Activated T-helper 1 cell treated with Interleukin-2 at 50 U/mL for 16 hours (primary cell): ENCODE data around the gene TFF1.

Experiments
- DNase-seq: peaks from one replicate; pipeline ENCODE4 v3.0.0-alpha.2; 2020; ENCODE audit warnings: low read depth

The TFF1 gene

DNA sequence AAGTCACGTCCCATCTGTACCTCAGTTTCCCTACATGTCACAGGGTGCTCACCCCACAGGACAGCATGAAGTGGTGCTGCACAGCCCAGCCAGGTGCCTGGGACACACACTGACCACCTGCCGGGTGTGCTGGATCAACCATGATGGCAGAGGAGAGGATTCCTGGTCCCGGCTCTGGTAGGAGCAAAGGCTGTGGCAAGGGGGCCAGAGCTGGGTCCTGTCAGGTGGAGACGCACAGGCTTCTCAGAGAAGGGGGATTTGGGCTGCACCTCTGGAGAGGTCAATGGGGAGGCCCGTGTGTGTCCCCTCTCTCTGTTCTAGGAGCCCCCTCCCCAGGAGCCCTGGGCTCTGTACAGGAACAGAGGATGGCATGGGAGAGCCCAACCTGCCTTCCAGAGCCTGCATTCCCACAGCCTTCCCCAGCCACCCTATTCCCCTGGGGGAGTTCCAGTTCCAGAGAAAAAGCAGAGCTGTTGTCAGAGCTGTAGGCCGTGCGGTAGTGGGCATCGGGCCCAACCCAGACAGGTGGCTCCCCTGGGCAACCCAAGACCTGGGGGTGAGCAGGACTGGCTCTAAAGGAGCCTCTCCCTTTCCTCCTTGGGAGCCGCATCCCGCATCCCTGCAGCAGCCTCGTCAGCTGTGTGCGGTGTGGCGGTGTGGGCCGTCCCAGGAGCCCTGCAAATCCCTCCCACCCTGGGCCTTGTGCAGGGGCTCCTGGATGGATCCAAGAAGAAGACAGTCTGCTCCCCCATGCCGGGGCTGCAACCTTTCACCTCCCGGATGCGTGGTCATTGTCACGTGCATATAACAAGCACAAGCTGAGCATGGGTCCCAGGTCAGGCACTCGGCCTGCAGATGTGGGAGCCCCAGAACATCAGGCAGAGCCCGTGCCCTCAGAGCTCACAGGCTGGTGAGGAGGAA is 48.2 kb downstream of the TFF1 start:
- DNase-seq = no peak

DNA sequence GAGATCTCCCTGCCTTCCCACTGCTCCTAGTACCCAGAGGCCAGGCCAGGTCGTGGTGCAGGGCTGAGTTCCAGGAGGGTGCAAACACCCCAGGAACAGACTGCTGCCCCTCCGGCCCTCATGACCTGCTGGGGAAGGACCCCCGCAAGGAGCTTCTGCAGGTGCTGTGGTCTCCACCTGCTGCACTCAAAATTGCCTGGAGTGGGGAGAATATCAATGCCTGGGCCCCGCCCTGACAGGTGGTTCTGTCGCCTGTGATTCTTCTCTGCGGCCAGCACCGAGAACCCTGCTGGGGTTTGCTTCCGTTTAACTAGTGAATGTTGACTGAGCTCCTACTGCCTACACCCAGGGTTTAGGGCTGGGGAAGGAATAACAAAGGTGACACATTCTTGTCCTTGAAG is 49.0 kb downstream of the TFF1 start:
- DNase-seq = no peak

DNA sequence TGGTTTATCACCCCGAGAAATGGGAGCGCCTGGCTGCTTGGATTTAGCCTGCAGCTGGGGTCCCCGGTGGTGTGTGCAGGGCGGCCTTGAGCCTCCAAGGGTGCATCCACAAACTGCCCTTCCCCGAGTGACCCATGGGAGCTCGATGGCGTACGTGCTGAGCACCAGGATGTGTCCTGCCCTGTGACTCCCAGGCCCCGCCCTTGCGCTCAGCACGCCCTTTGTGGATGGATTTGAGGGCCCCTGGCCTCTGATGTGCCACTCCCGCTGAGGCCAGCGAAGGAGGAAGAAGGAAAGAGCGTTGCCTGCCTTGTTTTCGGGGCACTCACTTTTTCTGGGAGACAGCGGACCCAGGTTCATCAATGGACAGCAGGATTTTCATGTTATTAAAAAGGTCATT is 49.4 kb downstream of the TFF1 start:
- no peak for DNase-seq

DNA sequence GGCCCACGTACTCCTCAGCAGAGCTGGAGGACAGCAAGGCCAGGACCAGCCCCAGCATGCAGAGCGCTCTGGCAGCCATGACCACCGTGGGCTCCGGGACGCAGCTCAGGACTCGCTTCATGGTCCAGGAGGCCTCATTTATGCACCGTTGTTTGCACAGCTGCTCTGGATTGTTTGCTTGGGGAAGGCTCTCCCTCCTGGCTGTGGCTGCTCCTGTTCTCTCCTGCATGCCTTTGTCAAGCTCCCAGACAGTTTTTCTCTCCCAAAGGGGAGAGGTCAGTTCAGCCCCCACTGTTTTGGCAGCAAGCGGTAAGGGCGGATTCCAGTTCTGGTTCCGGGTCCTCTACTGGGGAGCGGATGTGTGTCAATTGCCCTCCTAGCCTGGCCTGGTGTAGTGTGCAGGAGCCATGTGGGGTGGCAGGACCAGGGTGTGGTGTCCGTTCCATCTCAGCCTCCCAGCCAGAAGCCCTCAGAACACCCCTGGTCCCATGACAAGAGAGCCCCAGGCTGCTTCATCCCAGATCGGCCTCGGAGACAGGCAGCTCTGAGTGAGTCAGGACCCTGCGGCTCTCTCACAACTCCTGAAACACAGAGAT is 50.9 kb downstream of the TFF1 start, which contains the start of gene TFF3:
TFF3 (minus strand) TSS at position 114 of the 596 bp plus-strand sequence; CDS start at position 79, 35 bp downstream.
- DNase-seq = no peak

DNA sequence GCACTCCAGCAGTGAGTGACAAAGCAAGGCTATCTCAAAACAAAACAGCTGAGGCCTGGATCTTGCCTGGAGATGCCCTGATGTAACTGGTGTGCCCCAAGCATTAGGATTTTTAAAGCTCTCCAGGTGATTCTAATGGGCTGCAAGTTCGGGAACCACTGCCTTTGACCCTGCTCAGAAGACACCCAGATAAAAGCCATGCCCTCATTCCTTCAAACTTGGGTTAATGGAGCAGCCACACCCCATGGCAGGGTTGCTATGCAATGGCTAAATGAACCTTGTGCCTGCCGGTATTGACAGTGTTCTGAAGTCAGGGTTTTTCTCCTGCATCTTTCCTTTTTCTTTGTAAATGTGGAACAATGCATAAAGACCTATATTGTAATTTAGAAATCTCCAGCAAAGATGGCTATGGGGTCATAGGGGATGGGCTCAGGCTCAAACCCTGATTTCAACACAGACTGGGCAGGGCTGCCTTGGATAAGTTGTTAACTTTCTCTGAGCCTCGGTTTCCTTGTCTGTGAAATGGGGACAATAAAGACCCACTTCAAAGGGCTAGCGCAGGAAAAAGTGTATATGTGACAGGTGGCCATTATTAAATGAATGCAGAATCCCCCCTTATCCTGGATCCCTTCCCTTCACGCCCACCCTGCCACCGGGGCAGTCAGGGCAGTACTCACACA is 51.6 kb downstream of the TFF1 start:
- DNase-seq = no peak

DNA sequence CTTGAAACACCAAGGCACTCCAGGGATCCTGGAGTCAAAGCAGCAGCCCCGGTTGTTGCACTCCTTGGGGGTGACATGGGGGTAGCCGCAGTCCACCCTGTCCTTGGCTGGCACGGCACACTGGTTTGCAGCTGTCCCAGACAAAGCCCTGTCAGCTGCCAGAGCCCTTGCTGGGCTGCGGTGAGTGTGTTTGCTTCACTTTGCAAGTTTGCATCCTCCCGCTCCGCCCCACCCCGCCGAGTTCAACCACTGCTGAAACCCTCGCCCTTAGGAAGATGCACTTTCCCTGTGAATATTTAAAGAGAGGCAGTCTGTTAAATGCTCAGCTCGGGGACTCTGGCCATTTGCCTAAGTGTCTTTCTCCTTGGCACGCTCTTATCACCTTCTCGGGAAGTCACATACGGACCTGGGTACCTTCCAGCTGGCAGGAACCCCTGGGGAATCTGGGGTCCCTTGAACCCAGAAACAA is 52.8 kb downstream of the TFF1 start:
- no peak for DNase-seq

DNA sequence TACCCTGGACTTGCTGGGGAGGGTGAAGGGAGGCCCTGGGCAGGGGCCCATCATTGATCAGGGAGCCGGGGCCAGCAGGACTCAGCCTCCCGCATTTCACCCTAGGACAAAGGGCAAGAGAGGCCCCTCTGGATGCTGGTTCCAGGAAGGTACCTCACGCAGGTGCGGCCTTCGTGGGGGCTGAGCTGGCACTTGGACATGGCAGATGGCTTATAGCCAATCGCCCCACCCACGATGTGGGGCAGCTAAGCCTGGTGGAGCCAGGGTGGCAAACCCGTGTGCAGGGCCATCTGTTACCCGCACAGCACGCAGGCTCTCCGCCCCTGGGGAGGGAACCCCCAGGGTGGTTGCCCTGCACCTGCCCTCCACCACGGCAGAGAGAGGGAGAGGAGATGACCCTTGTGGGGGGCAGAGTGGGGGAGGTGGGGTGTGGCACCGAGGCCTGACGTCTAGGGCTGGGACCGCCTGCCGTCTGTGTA is 53.7 kb downstream of the TFF1 start:
- DNase-seq = no peak
